ENCODE data around the gene MLLT3.

DNA sequence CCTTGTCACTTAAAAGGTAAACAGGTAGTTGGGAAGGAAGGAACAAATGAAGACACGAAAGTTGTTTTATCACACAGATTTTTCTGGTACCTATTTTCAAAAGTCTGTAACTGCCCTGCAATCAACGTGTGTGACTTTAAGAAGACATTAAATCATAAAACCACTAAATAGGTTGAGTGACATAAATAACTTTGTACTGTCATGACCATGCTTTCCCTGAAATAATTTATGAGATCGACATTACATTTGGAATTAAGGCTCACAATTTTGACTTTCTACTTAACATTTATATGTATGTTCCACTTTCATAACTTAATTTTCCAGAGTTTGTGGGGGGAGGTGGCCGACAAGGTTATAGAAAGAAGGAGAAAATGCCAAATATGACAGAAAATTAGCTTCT, 181.1 kb downstream of the MLLT3 start:
- TF ChIP-seq, protein P1, sequence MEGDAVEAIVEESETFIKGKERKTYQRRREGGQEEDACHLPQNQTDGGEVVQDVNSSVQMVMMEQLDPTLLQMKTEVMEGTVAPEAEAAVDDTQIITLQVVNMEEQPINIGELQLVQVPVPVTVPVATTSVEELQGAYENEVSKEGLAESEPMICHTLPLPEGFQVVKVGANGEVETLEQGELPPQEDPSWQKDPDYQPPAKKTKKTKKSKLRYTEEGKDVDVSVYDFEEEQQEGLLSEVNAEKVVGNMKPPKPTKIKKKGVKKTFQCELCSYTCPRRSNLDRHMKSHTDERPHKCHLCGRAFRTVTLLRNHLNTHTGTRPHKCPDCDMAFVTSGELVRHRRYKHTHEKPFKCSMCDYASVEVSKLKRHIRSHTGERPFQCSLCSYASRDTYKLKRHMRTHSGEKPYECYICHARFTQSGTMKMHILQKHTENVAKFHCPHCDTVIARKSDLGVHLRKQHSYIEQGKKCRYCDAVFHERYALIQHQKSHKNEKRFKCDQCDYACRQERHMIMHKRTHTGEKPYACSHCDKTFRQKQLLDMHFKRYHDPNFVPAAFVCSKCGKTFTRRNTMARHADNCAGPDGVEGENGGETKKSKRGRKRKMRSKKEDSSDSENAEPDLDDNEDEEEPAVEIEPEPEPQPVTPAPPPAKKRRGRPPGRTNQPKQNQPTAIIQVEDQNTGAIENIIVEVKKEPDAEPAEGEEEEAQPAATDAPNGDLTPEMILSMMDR (IDR thresholded peaks at IDR 0.05; ENCODE audit: insufficient read depth, low read length, poor library complexity, severe bottlenecking), result no peak
- TF ChIP-seq EZH2phosphoT487 (conservative IDR thresholded peaks at IDR 0.05; ENCODE audit: low read length), result no peak

Measured in SU-DHL-6 (cell line).